Spleen (tissue), 11 donors: ENCODE measurements around the gene PITHD1. TPM values are rescaled to one million over a fixed set of nuclear protein-coding genes. Genes with fewer than 3 reads are reported as not detected.

ENCODE experiments used
- DNase-seq: peaks from one replicate; pipeline ENCODE4 v3.0.0-alpha.2; 2020
- H3K27ac ChIP-seq, 8 donors: fragments of 200-600 bp; sonication (generic) in 7 of 8; 1 replicate in 4 of 8; 2 replicates in 4 of 8; pipeline versions ENCODE4 v1.5.0 to v1.8.0; 2016 to 2021; ENCODE audit warnings: inconsistent platforms in 4 of 8, mild to moderate bottlenecking in 4 of 8, moderate library complexity in 1 of 8
- H3K27me3 ChIP-seq, 7 donors: fragments of 200-600 bp; sonication (generic) in 6 of 7; replicated peaks in 1 of 7; 1 replicate in 4 of 7; 2 replicates in 3 of 7; pipeline versions ENCODE4 v1.5.0 to v1.8.0; 2016 to 2021; ENCODE audit warnings: inconsistent platforms in 3 of 7, mild to moderate bottlenecking in 1 of 7
- H3K36me3 ChIP-seq, 6 donors: fragments of 200-600 bp; sonication (generic) in 5 of 6; 1 replicate in 4 of 6; 2 replicates in 2 of 6; pipeline versions ENCODE4 v1.5.0 to v1.8.0; 2016 to 2021; ENCODE audit warnings: inconsistent platforms in 2 of 6
- H3K4me1 ChIP-seq, 6 donors: fragments of 200-600 bp; sonication (generic) in 5 of 6; 1 replicate in 3 of 6; 2 replicates in 3 of 6; pipeline versions ENCODE4 v1.5.0 to v1.8.0; 2016 to 2021; ENCODE audit warnings: inconsistent platforms in 3 of 6
- H3K4me3 ChIP-seq, 8 donors: fragments of 200-600 bp; sonication (generic) in 7 of 8; 1 replicate in 4 of 8; 2 replicates in 4 of 8; pipeline versions ENCODE4 v1.5.0 to v1.8.0; 2016 to 2021; ENCODE audit warnings: inconsistent platforms in 4 of 8, mild to moderate bottlenecking in 4 of 8, moderate library complexity in 2 of 8
- H3K9me3 ChIP-seq, 8 donors: fragments of 200-600 bp; sonication (generic) in 7 of 8; 1 replicate in 4 of 8; 2 replicates in 4 of 8; pipeline versions ENCODE4 v1.5.0 to v1.8.0; 2016 to 2021; ENCODE audit warnings: inconsistent platforms in 4 of 8
- POLR2A ChIP-seq, 3 donors: fragments of 450-650 bp; IDR thresholded peaks; one replicate each; pipeline ENCODE4 v1.5.1; 2017; ENCODE audit warnings: antibody characterized with exemption in 3 of 3, mild to moderate bottlenecking in 1 of 3
- POLR2AphosphoS5 ChIP-seq, 3 donors: sonication (generic); formaldehyde crosslinking; IDR thresholded peaks; one replicate each; pipeline ENCODE4 v1.5.1; 2017; ENCODE audit warnings: antibody characterized with exemption in 3 of 3
- WGBS, 5 donors: extraction: QIAGEN DNeasy Blood & Tissue Kit in 3 of 5; methylation state at CpG; one replicate each; pipeline versions ENCODE4 v1.1.5 to v1.1.7; 2013 to 2018; 5-methylcytosine and 5-hydroxymethylcytosine counted together
- intact Hi-C: fragments of 100-400 bp; cut with DNase I; formaldehyde crosslinking; loops from one replicate; pipeline ENCODE4 v1.15.0; 2023; ENCODE audit warnings: low total_unique reads
- polyA plus RNA-seq, 3 donors: library from polyadenylated mRNA; stranded (reverse); fragments of 200-250 nt; gene quantifications; one replicate each; pipeline ENCODE4 v1.2.1, GENCODE V29; 2013
- total RNA-seq, 7 donors: library from RNA; depleted of rRNA in 3 of 7; stranded (reverse); fragments of >200 nt in 3 of 7; fragmentation: NEBNext Ultra II Directional in 4 of 7; extraction: Animal tissue kit (Norgen Biotek cat#: 25700) in 4 of 7; gene quantifications; one replicate each; pipeline versions ENCODE4 v1.1.0 to v1.2.1, GENCODE V29; 2016 to 2021
- TF ChIP-seq, protein P1 (sequence below), 11 experiments: fragments of 200-600 bp in 7 of 11; fragments of 450-650 bp in 4 of 11; sonication (generic) in 4 of 11; IDR thresholded peaks in 8 of 11; conservative IDR thresholded peaks in 3 of 11; 1 replicate in 7 of 11; 2 replicates in 4 of 11; pipeline versions ENCODE4 v1.4.0 to v1.8.0; 2016 to 2021; ENCODE audit warnings: antibody characterized with exemption in 11 of 11, inconsistent platforms in 4 of 11, mild to moderate bottlenecking in 1 of 11
- donor health status: healthy with polysubstance abuse.
- donor health status: DM: no; HTN: no; CAD: no; lungs with moderate emphysema.
- donor health status: DM: no; HTN: no; CAD: no.
- donor health status: Bipolar disorder and iron deficiency.
- donor health status: healthy.
- donor health status: DM: no; HTN: no; CAD: no.
- donor health status: DM: yes; HTN: yes; CAD: no.

Gene PITHD1
- total and polyA plus RNA-seq, 10 donors, result 43.9 to 68.5 (median 52.0) TPM

GRCh38 chr1:23816906-23817305 lies 38.7 kb downstream of the PITHD1 start:
- peaks cover 0 to under 1% (median 0%) of the 10 kb centered on the region in 6 donors for H3K4me1 ChIP-seq
- H3K27ac ChIP-seq, result no peak overlapping the region
- no peak for DNase-seq
- no peaks in the 10 kb centered on the region for H3K27me3 ChIP-seq
- no peak overlapping the region for H3K4me3 ChIP-seq
- peaks cover 0 to 85% (median 66%) of the 10 kb centered on the region in 6 donors for H3K36me3 ChIP-seq
- intact Hi-C loops, result no loop called here
- TF ChIP-seq, protein P1, sequence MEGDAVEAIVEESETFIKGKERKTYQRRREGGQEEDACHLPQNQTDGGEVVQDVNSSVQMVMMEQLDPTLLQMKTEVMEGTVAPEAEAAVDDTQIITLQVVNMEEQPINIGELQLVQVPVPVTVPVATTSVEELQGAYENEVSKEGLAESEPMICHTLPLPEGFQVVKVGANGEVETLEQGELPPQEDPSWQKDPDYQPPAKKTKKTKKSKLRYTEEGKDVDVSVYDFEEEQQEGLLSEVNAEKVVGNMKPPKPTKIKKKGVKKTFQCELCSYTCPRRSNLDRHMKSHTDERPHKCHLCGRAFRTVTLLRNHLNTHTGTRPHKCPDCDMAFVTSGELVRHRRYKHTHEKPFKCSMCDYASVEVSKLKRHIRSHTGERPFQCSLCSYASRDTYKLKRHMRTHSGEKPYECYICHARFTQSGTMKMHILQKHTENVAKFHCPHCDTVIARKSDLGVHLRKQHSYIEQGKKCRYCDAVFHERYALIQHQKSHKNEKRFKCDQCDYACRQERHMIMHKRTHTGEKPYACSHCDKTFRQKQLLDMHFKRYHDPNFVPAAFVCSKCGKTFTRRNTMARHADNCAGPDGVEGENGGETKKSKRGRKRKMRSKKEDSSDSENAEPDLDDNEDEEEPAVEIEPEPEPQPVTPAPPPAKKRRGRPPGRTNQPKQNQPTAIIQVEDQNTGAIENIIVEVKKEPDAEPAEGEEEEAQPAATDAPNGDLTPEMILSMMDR (IDR thresholded peaks at IDR 0.05 in 8 of 11, conservative IDR thresholded peaks at IDR 0.05 in 3 of 11), result no peak
- TF ChIP-seq POLR2A (IDR thresholded peaks at IDR 0.05) (no peak), POLR2AphosphoS5 (IDR thresholded peaks at IDR 0.05) (no peak)
- H3K9me3 ChIP-seq, result no peaks in the 10 kb centered on the region

GRCh38 chr1:23817633-23818032 lies 39.4 kb downstream of the PITHD1 start:
- no peaks in the 10 kb centered on the region for H3K27me3 ChIP-seq
- DNase-seq, result no peak
- H3K4me3 ChIP-seq, result no peak overlapping the region
- H3K36me3 ChIP-seq, result peaks cover 0 to 77% (median 59%) of the 10 kb centered on the region in 6 donors
- 80 to 93% (median 86%) methylated on average over 3 of the region's 3 CpGs for WGBS, 5 donors
- no peaks in the 10 kb centered on the region for H3K9me3 ChIP-seq
- H3K4me1 ChIP-seq, result peaks cover 0 to under 1% (median 0%) of the 10 kb centered on the region in 6 donors
- intact Hi-C loops, result no loop called here
- no peak for TF ChIP-seq POLR2AphosphoS5 (IDR thresholded peaks at IDR 0.05)
- no peak for TF ChIP-seq POLR2A (IDR thresholded peaks at IDR 0.05)
- TF ChIP-seq, protein P1 (IDR thresholded peaks at IDR 0.05 in 8 of 11, conservative IDR thresholded peaks at IDR 0.05 in 3 of 11), result no peak
- H3K27ac ChIP-seq, result no peak overlapping the region

DNA sequence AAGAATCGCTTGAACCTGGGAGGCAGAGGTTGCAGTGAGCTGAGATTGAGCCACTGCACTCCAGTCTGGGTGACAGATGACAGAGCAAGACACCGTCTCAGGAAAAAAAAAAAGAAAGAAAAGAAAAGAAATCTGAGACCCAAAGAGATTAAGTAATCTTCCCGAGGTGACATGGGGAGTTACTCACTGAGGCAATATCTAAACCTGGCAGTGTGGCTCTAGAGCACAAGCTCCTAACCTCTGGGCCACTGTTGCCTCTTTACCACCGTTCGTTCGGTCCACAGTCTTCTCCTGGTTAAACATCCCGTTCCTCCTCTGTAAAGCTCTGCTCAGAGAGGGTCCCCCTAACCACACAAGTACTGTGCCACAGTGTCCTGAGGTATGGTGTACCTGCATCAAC lies 45.5 kb downstream of the PITHD1 start:
- TF ChIP-seq POLR2A (IDR thresholded peaks at IDR 0.05), result no peak
- TF ChIP-seq, protein P1 (IDR thresholded peaks at IDR 0.05 in 8 of 11, conservative IDR thresholded peaks at IDR 0.05 in 3 of 11), result no peak
- intact Hi-C loops, result no loop called here
- H3K36me3 ChIP-seq, result peaks cover 0 to 16% (median 12%) of the 10 kb centered on the region in 6 donors
- no peaks in the 10 kb centered on the region for H3K27me3 ChIP-seq
- no peak overlapping the region for H3K27ac ChIP-seq
- peaks cover 6 to 32% (median 15%) of the 10 kb centered on the region in 6 donors for H3K4me1 ChIP-seq
- no peak for DNase-seq
- H3K4me3 ChIP-seq, result peak overlapping the region in 1 of 8 donors; percentile 89
- 79 to 92% (median 86%) methylated on average over 7 of the region's 7 CpGs for WGBS, 5 donors
- no peaks in the 10 kb centered on the region for H3K9me3 ChIP-seq

GRCh38 chr1:23824711-23825075 lies 46.5 kb downstream of the PITHD1 start:
- Histone ChIP-seq H3K9me3 (no peaks in the 10 kb centered on the region), H3K4me1 (peaks cover 6 to 32% (median 15%) of the 10 kb centered on the region in 6 donors), H3K27ac (peak overlapping the region; percentile 91 to 97 (median 92)), H3K36me3 (peaks cover 0 to 7% (median 4%) of the 10 kb centered on the region in 6 donors), H3K27me3 (no peaks in the 10 kb centered on the region), H3K4me3 (peak overlapping the region; percentile 56 to 97 (median 82))
- WGBS, 5 donors, result 3 to 9% (median 4%) methylated on average over 8 of the region's 8 CpGs
- TF ChIP-seq, protein P1 (IDR thresholded peaks at IDR 0.05 in 8 of 11, conservative IDR thresholded peaks at IDR 0.05 in 3 of 11), result no peak
- no peak for TF ChIP-seq POLR2A (IDR thresholded peaks at IDR 0.05)
- no peak for TF ChIP-seq POLR2AphosphoS5 (IDR thresholded peaks at IDR 0.05)
- intact Hi-C loops, result no loop called here
- DNase-seq, result no peak
